GM23338 (cell line): ENCODE results near the gene AZIN2. TPM values are rescaled to one million over a fixed set of nuclear protein-coding genes. Genes with fewer than 3 reads are reported as not detected.

Experiments used
- ATAC-seq: fragments of 200-7000 bp; cut with Tn5 transposase; 3 replicates; pipeline ENCODE4 v1.9.1; 2020
- DNase-seq: peaks from one replicate; pipeline ENCODE4 v3.0.0-alpha.2; 2015; ENCODE audit warnings: low spot score
- H2AFZ ChIP-seq: fragments of 200-600 bp; sonication (generic); 2 replicates; pipeline ENCODE4 v1.8.0; 2016; ENCODE audit warnings: antibody characterized with exemption, mild to moderate bottlenecking, moderate library complexity
- H3F3A ChIP-seq: fragments of 200-600 bp; sonication (generic); replicated peaks from 2 replicates; pipeline ENCODE4 v1.8.0; 2017; ENCODE audit warnings: antibody characterized with exemption, mixed run types, low read depth
- H3K27ac ChIP-seq: fragments of 200-600 bp; sonication (generic); 2 replicates; pipeline ENCODE4 v1.6.1; 2016; ENCODE audit warnings: low read depth
- H3K27me3 ChIP-seq: fragments of 200-600 bp; sonication (generic); 2 replicates; pipeline ENCODE4 v1.8.0; 2016; ENCODE audit warnings: mild to moderate bottlenecking, mixed run types, moderate library complexity; ENCODE audit not compliant: insufficient read depth
- H3K36me3 ChIP-seq: fragments of 200-600 bp; sonication (generic); 2 replicates; pipeline ENCODE4 v1.8.0; 2016; ENCODE audit warnings: mild to moderate bottlenecking; ENCODE audit not compliant: insufficient read depth
- H3K4me1 ChIP-seq: fragments of 200-600 bp; sonication (generic); 2 replicates; pipeline ENCODE4 v1.8.0; 2016; ENCODE audit warnings: mild to moderate bottlenecking, moderate library complexity; ENCODE audit not compliant: insufficient read depth
- H3K4me2 ChIP-seq: fragments of 200-600 bp; sonication (generic); 2 replicates; pipeline ENCODE4 v1.7.1; 2017; ENCODE audit warnings: mixed run types
- H3K4me3 ChIP-seq: fragments of 200-600 bp; sonication (generic); 2 replicates; pipeline ENCODE4 v1.6.1; 2016; ENCODE audit warnings: mixed run types
- H3K79me2 ChIP-seq: fragments of 200-600 bp; sonication (generic); replicated peaks from 2 replicates; pipeline ENCODE4 v1.8.0; 2017; ENCODE audit warnings: mild to moderate bottlenecking; ENCODE audit not compliant: insufficient read depth
- H3K9me2 ChIP-seq: fragments of 200-600 bp; sonication (generic); 2 replicates; pipeline ENCODE4 v1.8.0; 2017; ENCODE audit not compliant: insufficient read depth
- H4K20me1 ChIP-seq: fragments of 200-600 bp; sonication (generic); replicated peaks from 2 replicates; pipeline ENCODE4 v1.8.0; 2017; ENCODE audit warnings: mild to moderate bottlenecking; ENCODE audit not compliant: insufficient read depth
- H3K27ac Mint-ChIP-seq: 2 replicates; pipeline ENCODE4 v1.8.0; 2020; ENCODE audit warnings: inconsistent platforms, mild to moderate bottlenecking, moderate library complexity, mixed read lengths
- H3K27me3 Mint-ChIP-seq: 3 replicates; pipeline ENCODE4 v1.8.0; 2022; ENCODE audit warnings: low read depth, mild to moderate bottlenecking, moderate library complexity, mixed read lengths, inconsistent platforms; ENCODE audit not compliant: insufficient read depth, poor library complexity
- H3K36me3 Mint-ChIP-seq: 3 replicates; pipeline ENCODE4 v1.8.0; 2021; ENCODE audit warnings: low read depth, mild to moderate bottlenecking, inconsistent platforms, moderate library complexity, mixed read lengths
- H3K4me1 Mint-ChIP-seq: 3 replicates; pipeline ENCODE4 v1.8.0; 2020; ENCODE audit warnings: mild to moderate bottlenecking, inconsistent platforms, mixed read lengths
- H3K4me3 Mint-ChIP-seq: 3 replicates; pipeline ENCODE4 v1.8.0; 2021; ENCODE audit warnings: moderate library complexity, mild to moderate bottlenecking, inconsistent platforms, mixed read lengths
- H3K9me3 Mint-ChIP-seq: 3 replicates; pipeline ENCODE4 v1.8.0; 2020; ENCODE audit warnings: moderate library complexity, mild to moderate bottlenecking, inconsistent platforms, mixed read lengths
- CREB1 ChIP-seq: fragments of 250-450 bp; sonication (Bioruptor Pico); IDR thresholded peaks from 2 replicates; pipeline ENCODE4 v1.5.0; 2020; ENCODE audit warnings: low read depth, mild to moderate bottlenecking, moderate library complexity
- CTCF ChIP-seq, 2 experiments: fragments of 200-600 bp in 1 of 2; sonication (generic) in 1 of 2; conservative IDR thresholded peaks; 2 replicates each; pipeline versions ENCODE4 v1.5.1 to v1.6.1; 2016 to 2017; ENCODE audit warnings: antibody characterized with exemption in 2 of 2, low read depth in 2 of 2, mild to moderate bottlenecking in 2 of 2, moderate library complexity in 1 of 2
- ETS1 ChIP-seq: IDR thresholded peaks from 2 replicates; pipeline ENCODE4 v1.6.1; 2016; ENCODE audit warnings: antibody characterized with exemption
- EZH2 ChIP-seq: fragments of 200-600 bp; sonication (generic); IDR thresholded peaks from one replicate; pipeline ENCODE4 v1.8.0; 2017; ENCODE audit warnings: antibody characterized with exemption, mild to moderate bottlenecking, low read depth; ENCODE audit not compliant: unreplicated experiment
- EZH2phosphoT487 ChIP-seq: fragments of 200-600 bp; sonication (generic); IDR thresholded peaks from one replicate; pipeline ENCODE4 v1.8.1; 2018; ENCODE audit warnings: antibody characterized with exemption; ENCODE audit not compliant: unreplicated experiment
- JUNB ChIP-seq: IDR thresholded peaks from one replicate; pipeline ENCODE4 v1.6.1; 2016; ENCODE audit warnings: antibody characterized with exemption; ENCODE audit not compliant: unreplicated experiment
- NANOG ChIP-seq: IDR thresholded peaks from 2 replicates; pipeline ENCODE4 v1.6.1; 2016; ENCODE audit warnings: antibody characterized with exemption, borderline replicate concordance
- POLR2AphosphoS5 ChIP-seq: IDR thresholded peaks from 2 replicates; pipeline ENCODE4 v1.6.1; 2016; ENCODE audit warnings: antibody characterized with exemption, low read depth
- REST ChIP-seq: IDR thresholded peaks from one replicate; pipeline ENCODE4 v1.6.1; 2018; ENCODE audit warnings: antibody characterized with exemption; ENCODE audit not compliant: unreplicated experiment
- STAT1 ChIP-seq: IDR thresholded peaks from one replicate; pipeline ENCODE4 v1.6.1; 2016; ENCODE audit warnings: antibody characterized with exemption; ENCODE audit not compliant: unreplicated experiment
- ZNF114 ChIP-seq: fragments of 250-450 bp; sonication (Bioruptor Pico); IDR thresholded peaks from 2 replicates; pipeline ENCODE4 v1.5.0; 2020; ENCODE audit warnings: mild to moderate bottlenecking, moderate library complexity
- ZNF331 ChIP-seq: fragments of 250-450 bp; sonication (Bioruptor Pico); IDR thresholded peaks from 2 replicates; pipeline ENCODE4 v1.5.0; 2020; ENCODE audit warnings: low read depth, mild to moderate bottlenecking, moderate library complexity
- ZNF462 ChIP-seq: fragments of 250-450 bp; sonication (Bioruptor Pico); IDR thresholded peaks from 2 replicates; pipeline ENCODE4 v1.5.0; 2020; ENCODE audit warnings: mild to moderate bottlenecking, moderate library complexity
- polyA plus RNA-seq: library from polyadenylated mRNA; unstranded; fragments of >200 nt; fragmentation: Nextera tagmentation; extraction: Ambion mirVana; gene quantifications from 2 replicates; pipeline ENCODE4 v1.2.1, GENCODE V29; 2016
- total RNA-seq: library from RNA; depleted of rRNA; stranded (reverse); fragments of >200 nt; shearing (Covaris generic); gene quantifications from 2 replicates; pipeline ENCODE4 v1.2.3, GENCODE V29; 2014

The AZIN2 gene
- total and polyA plus RNA-seq, 2 experiments from 2014 or later: 0.37 to 1.2 TPM

- no peaks in the 10 kb centered on the region for H3K36me3 ChIP-seq
- TF ChIP-seq STAT1: no peak
- TF ChIP-seq EZH2phosphoT487: no peak
- no peak for TF ChIP-seq POLR2AphosphoS5
- no peak for TF ChIP-seq ZNF114
- no peak for TF ChIP-seq CREB1
- TF ChIP-seq ZNF331: no peak
- TF ChIP-seq ZNF462 (CRISPR knock-in tag): no peak
- no peak for TF ChIP-seq CTCF (conservative IDR thresholded peaks at IDR 0.05; ENCODE audit: low read depth in 2 of 2)
- no peak for TF ChIP-seq JUNB
- no peak for TF ChIP-seq ETS1
- no peak for TF ChIP-seq REST
- TF ChIP-seq NANOG: no peak
- no peak for TF ChIP-seq EZH2
- Mint-ChIP-seq H3K4me1 (peaks cover 44% of the 10 kb centered on the region), H3K27me3 (peaks cover 21% of the 10 kb centered on the region), H3K36me3 (peaks cover 2% of the 10 kb centered on the region; the same call in 1 of the 3 replicates), H3K27ac (no peak overlapping the region), H3K9me3 (no peaks in the 10 kb centered on the region), H3K4me3 (no peak overlapping the region)
- no peaks in the 10 kb centered on the region for H3K79me2 ChIP-seq
- peaks cover 14% of the 10 kb centered on the region for H3F3A ChIP-seq
- ATAC-seq: no peak
- no peaks in the 10 kb centered on the region for H4K20me1 ChIP-seq
- no peaks in the 10 kb centered on the region for H3K27me3 ChIP-seq
- no peak overlapping the region for H3K4me3 ChIP-seq
- peaks cover 24% of the 10 kb centered on the region for H3K4me1 ChIP-seq
- H3K4me2 ChIP-seq: no peak overlapping the region
- no peaks in the 10 kb centered on the region for H3K9me2 ChIP-seq
- no peak overlapping the region for H3K27ac ChIP-seq
- DNase-seq: no peak
- no peak overlapping the region for H2AFZ ChIP-seq
These were observed 68.7 kb downstream of the AZIN2 start for GRCh38 chr1:33149453-33150190.
